NCI-H1048 (cell line): ENCODE data around the gene MYPOP.
"Not testable (repeated sequence)": the region's sequence is repeated elsewhere in the genome, so short reads cannot be mapped to it uniquely, and the experiment has no call there.

Experiments
- DNase-seq: peaks from one replicate; lab custom pipeline; 2025; lab: John Stamatoyannopoulos, UW

MYPOP gene

GRCh38 chr19:45883586-45883880 is 18.9 kb downstream of the MYPOP start:
- no peak for DNase-seq

- DNase-seq = peak; percentile 39
Observed at GRCh38 chr19:45882652-45883585, 19.5 kb downstream of the MYPOP start.

- DNase-seq = no peak
Observed at GRCh38 chr19:45881909-45882528, 20.4 kb downstream of the MYPOP start.

GRCh38 chr19:45881082-45881908 is 21.1 kb downstream of the MYPOP start:
- no peak for DNase-seq

- DNase-seq = no peak
Observed at GRCh38 chr19:45879971-45880370, 22.4 kb downstream of the MYPOP start.

- no peak for DNase-seq
Observed at GRCh38 chr19:45879055-45879454, 23.4 kb downstream of the MYPOP start.

GRCh38 chr19:45878043-45878794 is 24.2 kb downstream of the MYPOP start:
- DNase-seq = no peak

- no peak for DNase-seq
Observed at GRCh38 chr19:45876411-45877197, 25.8 kb downstream of the MYPOP start.

- DNase-seq = no peak
Observed at GRCh38 chr19:45876161-45876410, 26.3 kb downstream of the MYPOP start.

- no peak for DNase-seq
Observed at GRCh38 chr19:45874620-45874966, 27.8 kb downstream of the MYPOP start.

- DNase-seq = no peak
Observed at GRCh38 chr19:45873219-45873772, 29.1 kb downstream of the MYPOP start.

GRCh38 chr19:45872095-45872919 is 30.1 kb downstream of the MYPOP start:
- no peak for DNase-seq

GRCh38 chr19:45870798-45871197 is 31.6 kb downstream of the MYPOP start:
- DNase-seq = no peak

GRCh38 chr19:45867241-45867640 is 35.2 kb downstream of the MYPOP start:
- DNase-seq = not testable (repeated sequence)

GRCh38 chr19:45866400-45867176 is 35.8 kb downstream of the MYPOP start:
- DNase-seq = no peak

GRCh38 chr19:45865269-45865948 is 37.0 kb downstream of the MYPOP start:
- DNase-seq = no peak

- no peak for DNase-seq
Observed at GRCh38 chr19:45864629-45865082, 37.8 kb downstream of the MYPOP start.

- DNase-seq = no peak
Observed at GRCh38 chr19:45863840-45864628, 38.4 kb downstream of the MYPOP start, which contains the start of gene FOXA3. TSS of gene FOXA3 (plus strand) at chr19:45864326. CDS start at chr19:45864457, 131 bp downstream.
